GM12878 (cell line): Measurements from ENCODE around the gene CEP131. TPM values are rescaled to one million over a fixed set of nuclear protein-coding genes. Genes with fewer than 3 reads are reported as not detected.

Experiments used
- ATAC-seq: fragments of 200-7000 bp; cut with Tn5 transposase; 3 replicates; pipeline ENCODE4 v1.9.1; 2020; ENCODE audit warnings: mild to moderate bottlenecking, moderate library complexity
- BruUV-seq: library from RNA; stranded (reverse); fragments of 400-500 nt; replicated peaks from 2 replicates; lab custom pipeline; 2021; lab: Mats Ljungman, UMichigan
- CTCF ChIA-PET: fragments of 300-600 bp; sonication (Branson Sonifier 250); formaldehyde crosslinking; extraction: SDS; loops from one replicate; lab custom pipeline; 2021; ENCODE audit warnings: inconsistent platforms; lab: Yijun Ruan, JAX
- POLR2A ChIA-PET: fragments of 350-600 bp; formaldehyde crosslinking; extraction: SDS; loops from one replicate; lab custom pipeline; 2021; ENCODE audit warnings: inconsistent platforms; lab: Charles Lee
- RAD21 ChIA-PET: fragments of 300-600 bp; sonication (Branson Sonifier 250); formaldehyde crosslinking; loops from one replicate; lab custom pipeline; 2023; ENCODE audit warnings: antibody characterized with exemption; ENCODE audit not compliant: unreplicated experiment; lab: Charles Lee
- SMC1A ChIA-PET: fragments of 300-600 bp; sonication (Branson Sonifier 250); formaldehyde crosslinking; loops from one replicate; lab custom pipeline; 2023; ENCODE audit not compliant: unreplicated experiment, uncharacterized antibody; lab: Charles Lee
- DNase-seq: peaks from one replicate; pipeline ENCODE4 v3.0.0-alpha.2; 2011; ENCODE audit warnings: low read depth, low spot score
- FAIRE-seq: peaks from 3 replicates; lab custom pipeline; 2011; peaks lifted over from hg19 to GRCh38; lab: Jason Lieb, UNC
- H2AFZ ChIP-seq: 2 replicates; pipeline ENCODE4 v1.6.0; 2011; ENCODE audit warnings: low read depth, low read length, control low read depth; ENCODE audit not compliant: control insufficient read depth
- H3K27ac ChIP-seq: 2 replicates; pipeline ENCODE4 v1.5.1; 2011; ENCODE audit warnings: control low read depth; ENCODE audit not compliant: control insufficient read depth, insufficient read depth
- H3K27me3 ChIP-seq, 2 experiments: replicated peaks in 1 of 2; 2 replicates each; pipeline versions ENCODE4 v1.6.0 to v1.6.1; 2011; ENCODE audit warnings: low read length in 1 of 2; ENCODE audit not compliant: control insufficient read depth in 2 of 2, insufficient read depth in 2 of 2
- H3K36me3 ChIP-seq, 2 experiments: 2 replicates each; pipeline ENCODE4 v1.5.1; 2011; ENCODE audit warnings: low read length in 1 of 2; ENCODE audit not compliant: control insufficient read depth in 2 of 2, insufficient read depth in 2 of 2
- H3K4me1 ChIP-seq: 2 replicates; pipeline ENCODE4 v1.6.1; 2011; ENCODE audit warnings: mild to moderate bottlenecking, low read length, moderate library complexity, mixed read lengths; ENCODE audit not compliant: control insufficient read depth, insufficient read depth
- H3K4me2 ChIP-seq: 2 replicates; pipeline ENCODE4 v1.6.0; 2011; ENCODE audit warnings: control low read depth; ENCODE audit not compliant: control insufficient read depth, insufficient read depth
- H3K4me3 ChIP-seq: fragments of 200-600 bp; sonication (generic); 2 replicates; pipeline ENCODE4 v1.5.1; 2016
- H3K79me2 ChIP-seq: 2 replicates; pipeline ENCODE4 v1.6.0; 2011; ENCODE audit warnings: low read length; ENCODE audit not compliant: control insufficient read depth, insufficient read depth
- H3K9ac ChIP-seq: 2 replicates; pipeline ENCODE4 v1.8.0; 2011; ENCODE audit warnings: low read length, control low read depth, mixed read lengths; ENCODE audit not compliant: control insufficient read depth, insufficient read depth
- H3K9me3 ChIP-seq: replicated peaks from 3 replicates; pipeline ENCODE4 v1.5.1; 2011; ENCODE audit warnings: mild to moderate bottlenecking, low read length; ENCODE audit not compliant: control insufficient read depth, insufficient read depth
- H4K20me1 ChIP-seq: 2 replicates; pipeline ENCODE4 v1.6.0; 2011; ENCODE audit not compliant: control insufficient read depth, insufficient read depth
- HDAC2 ChIP-seq: fragments of 200-600 bp; sonication (generic); IDR thresholded peaks from 2 replicates; pipeline ENCODE4 v1.6.1; 2017
- HDGF ChIP-seq: fragments of 450-650 bp; IDR thresholded peaks from 2 replicates; pipeline ENCODE4 v1.6.1; 2016; ENCODE audit warnings: antibody characterized with exemption
- IKZF1 ChIP-seq: fragments of 450-650 bp; conservative IDR thresholded peaks from 2 replicates; pipeline ENCODE4 v1.6.1; 2017; ENCODE audit warnings: antibody characterized with exemption, mild to moderate bottlenecking
- IRF3 ChIP-seq: fragments of 450-650 bp; IDR thresholded peaks from 2 replicates; pipeline ENCODE4 v1.6.1; 2014; ENCODE audit warnings: mild to moderate bottlenecking
- KLF5 ChIP-seq: fragments of 450-650 bp; IDR thresholded peaks from 2 replicates; pipeline ENCODE4 v1.6.1; 2014; ENCODE audit warnings: mild to moderate bottlenecking; ENCODE audit not compliant: partially characterized antibody
- NFIC ChIP-seq: IDR thresholded peaks from 2 replicates; pipeline ENCODE4 v1.6.1; 2012; ENCODE audit warnings: low read depth, mild to moderate bottlenecking, inconsistent platforms, low read length, moderate library complexity
- RBBP5 ChIP-seq: fragments of 200-600 bp; sonication (generic); conservative IDR thresholded peaks from 2 replicates; pipeline ENCODE4 v1.6.1; 2016
- RELA ChIP-seq: fragments of 450-650 bp; IDR thresholded peaks from 2 replicates; pipeline ENCODE4 v1.8.0; 2014; ENCODE audit warnings: borderline replicate concordance; ENCODE audit not compliant: partially characterized antibody
- SIN3A ChIP-seq: IDR thresholded peaks from 2 replicates; pipeline ENCODE4 v1.6.1; 2012; ENCODE audit warnings: low read depth, low read length, improper control_type of control experiment
- SP1 ChIP-seq: IDR thresholded peaks from one replicate; pipeline ENCODE4 v1.6.1; 2011; ENCODE audit warnings: low read depth, low read length
- STAT1 ChIP-seq: fragments of 450-650 bp; conservative IDR thresholded peaks from 2 replicates; pipeline ENCODE4 v1.6.1; 2014; ENCODE audit warnings: antibody characterized with exemption, mild to moderate bottlenecking
- SUZ12 ChIP-seq: fragments of 200-600 bp; sonication (generic); IDR thresholded peaks from one replicate; pipeline ENCODE4 v1.6.1; 2018; ENCODE audit warnings: antibody characterized with exemption, mild to moderate bottlenecking; ENCODE audit not compliant: unreplicated experiment
- ZNF207 ChIP-seq: fragments of 450-650 bp; IDR thresholded peaks from 2 replicates; pipeline ENCODE4 v1.6.1; 2014; ENCODE audit warnings: antibody characterized with exemption, mild to moderate bottlenecking, borderline replicate concordance
- ZNF622 ChIP-seq: fragments of 450-650 bp; IDR thresholded peaks from 2 replicates; pipeline ENCODE4 v1.6.1; 2017; ENCODE audit warnings: mild to moderate bottlenecking, inconsistent platforms
- WGBS: methylation state at CpG from one replicate; pipeline ENCODE4 v1.1.6; 2016; ENCODE audit warnings: low lambda C conversion rate; ENCODE audit not compliant: insufficient replicate concordance, insufficient coverage; ENCODE audit errors: missing lambda C conversion rate; 5-methylcytosine and 5-hydroxymethylcytosine counted together
- in situ Hi-C: fragments of 300-500 bp; cut with MboI; formaldehyde crosslinking; loops from 9 replicates; pipeline ENCODE4 v1.14.3; 2018; ENCODE audit warnings: mixed read lengths
- intact Hi-C: fragments of 100-400 bp; cut with micrococcal nuclease; formaldehyde crosslinking; loops from one replicate; pipeline ENCODE4 v1.14.2; 2022; ENCODE audit not compliant: unreplicated experiment
- polyA plus RNA-seq, 11 experiments: library from polyadenylated mRNA; depleted of rRNA in 4 of 11; unstranded in 6 of 11; stranded (reverse) in 5 of 11; fragments of >200 nt; fragmentation: Nextera tagmentation in 4 of 11; fragmentation: Illumina TruSeq in 1 of 11; extraction: Ambion mirVana in 4 of 11; extraction: Trizol in 1 of 11; gene quantifications; 1 replicate in 1 of 11; 2 replicates in 10 of 11; pipeline versions ENCODE4 v1.2.1 to v1.2.3, GENCODE V29; 2011 to 2016; ENCODE audit warnings: inconsistent platforms in 2 of 11, missing spikeins in 2 of 11, low read depth in 1 of 11
- total RNA-seq, 4 experiments: library from RNA; depleted of rRNA in 3 of 4; stranded (reverse); fragments of >200 nt in 3 of 4; fragmentation: Illumina TruSeq in 1 of 4; extraction: Trizol in 1 of 4; gene quantifications; 2 replicates each; pipeline versions ENCODE4 v1.2.1 to v1.2.3, GENCODE V29; 2013 to 2021
- TF ChIP-seq, protein P1 (sequence below): fragments of 450-650 bp; IDR thresholded peaks from 2 replicates; pipeline ENCODE4 v1.6.1; 2018; ENCODE audit warnings: borderline replicate concordance, mild to moderate bottlenecking; ENCODE audit not compliant: partially characterized antibody
- TF ChIP-seq, protein P2 (sequence below): fragments of 450-650 bp; IDR thresholded peaks from 2 replicates; pipeline ENCODE4 v1.6.1; 2017; ENCODE audit warnings: mild to moderate bottlenecking, low read depth, inconsistent platforms; ENCODE audit not compliant: poor library complexity, severe bottlenecking

CEP131 gene
- total and polyA plus RNA-seq, 10 of the 15 experiments (the other 5 are each of a cell fraction or from before 2014, with no cell fraction given) = 0.05 to 17.3 (median 6.7) TPM

DNA sequence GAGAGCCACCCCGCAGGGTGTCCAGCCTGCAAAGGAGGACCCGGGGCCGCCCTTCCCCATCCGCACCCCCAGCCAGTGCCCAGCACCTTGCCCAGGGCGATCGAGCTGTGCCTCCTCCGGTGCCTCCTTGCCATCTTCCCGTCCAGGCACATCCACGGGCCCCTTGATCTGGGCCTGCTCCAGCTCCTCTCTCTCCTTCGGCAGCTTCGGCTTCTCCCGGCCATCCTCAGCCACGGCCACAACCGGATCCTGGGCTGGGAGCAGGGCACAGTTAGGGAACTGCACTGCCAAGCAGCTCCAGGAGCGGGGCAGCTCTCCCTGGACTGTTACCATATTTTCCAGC is 30.2 kb upstream of the CEP131 start (continued):
- TF ChIP-seq ZNF207 = no peak
- no peak for TF ChIP-seq HDGF
- no peak for TF ChIP-seq KLF5
- TF ChIP-seq SIN3A = no peak

DNA sequence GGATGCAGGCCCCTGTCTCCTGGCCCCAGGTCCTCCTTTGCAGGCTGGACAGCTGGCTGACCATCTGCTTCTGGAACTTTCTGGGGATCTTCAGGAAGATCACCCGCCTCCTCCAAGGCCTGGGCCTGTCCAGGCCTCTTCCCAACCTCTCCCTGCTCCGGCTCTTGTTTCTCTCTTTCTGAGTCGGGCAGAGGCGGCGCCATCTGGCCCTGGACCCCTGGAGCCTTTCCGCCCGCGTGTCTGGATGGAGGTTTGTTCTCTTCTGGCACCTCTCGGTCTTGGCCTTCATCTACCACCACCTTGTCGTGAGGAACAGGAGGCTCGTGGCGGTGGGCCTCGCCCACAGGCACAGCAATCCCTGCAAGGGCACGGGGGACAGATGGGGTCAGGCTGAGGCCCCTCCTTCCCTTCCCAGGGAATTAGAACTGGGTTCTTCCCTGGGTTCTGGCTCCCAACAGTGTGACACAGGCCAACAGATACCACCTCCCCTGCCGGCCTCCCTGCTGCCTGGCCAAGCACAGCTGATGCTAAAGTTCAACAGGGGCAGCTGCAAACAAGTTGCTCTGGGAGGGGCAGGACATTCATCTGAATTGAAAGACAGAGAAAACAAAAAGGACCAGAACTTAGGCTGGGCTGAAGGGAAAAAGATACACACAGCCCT is 29.7 kb upstream of the CEP131 start:
- Histone ChIP-seq H3K4me1 (no peaks in the 10 kb centered on the region), H4K20me1 (no peaks in the 10 kb centered on the region), H3K4me3 (no peak overlapping the region), H3K9me3 (no peaks in the 10 kb centered on the region), H3K79me2 (no peaks in the 10 kb centered on the region), H3K27me3 (no peaks in the 10 kb centered on the region), H2AFZ (no peak overlapping the region), H3K4me2 (no peak overlapping the region), H3K27ac (no peak overlapping the region), H3K36me3 (peaks cover 2% of the 10 kb centered on the region in 2 experiments; a peak in 3 of 4 replicates), H3K9ac (no peak overlapping the region)
- CTCF ChIA-PET = interaction anchor here (0.6 to 3.4 kb wide), 12 partner anchors 13 to 834 kb away, joined by 3 to 44 read pairs (median 3); partner anchors contain the start of genes CEP131, NDUFAF8 and TEPSIN
- no TSS peak for BruUV-seq
- SMC1A ChIA-PET = interaction anchor here (0.7 to 1.5 kb wide), 3 partner anchors 33 to 345 kb away, joined by 3 to 12 read pairs (median 4); no protein-coding TSS in a partner anchor
- no peak for FAIRE-seq
- no peak for DNase-seq
- RAD21 ChIA-PET = interaction anchor here (1.0 to 3.0 kb wide), 3 partner anchors 69 to 351 kb away, joined by 3 to 27 read pairs (median 3); no protein-coding TSS in a partner anchor
- POLR2A ChIA-PET = no interaction called here
- 89% methylated on average over 15 of the region's 15 CpGs for WGBS
- ATAC-seq = no peak
- intact Hi-C loops = loop anchor here (5.0 to 10.0 kb wide), 2 partner anchors 262 to 350 kb away; partner anchors contain the start of gene ACTG1
- in situ Hi-C loops = no loop called here
- TF ChIP-seq RELA = no peak
- TF ChIP-seq SP1 = no peak
- TF ChIP-seq SUZ12 = no peak
- TF ChIP-seq, protein P1, sequence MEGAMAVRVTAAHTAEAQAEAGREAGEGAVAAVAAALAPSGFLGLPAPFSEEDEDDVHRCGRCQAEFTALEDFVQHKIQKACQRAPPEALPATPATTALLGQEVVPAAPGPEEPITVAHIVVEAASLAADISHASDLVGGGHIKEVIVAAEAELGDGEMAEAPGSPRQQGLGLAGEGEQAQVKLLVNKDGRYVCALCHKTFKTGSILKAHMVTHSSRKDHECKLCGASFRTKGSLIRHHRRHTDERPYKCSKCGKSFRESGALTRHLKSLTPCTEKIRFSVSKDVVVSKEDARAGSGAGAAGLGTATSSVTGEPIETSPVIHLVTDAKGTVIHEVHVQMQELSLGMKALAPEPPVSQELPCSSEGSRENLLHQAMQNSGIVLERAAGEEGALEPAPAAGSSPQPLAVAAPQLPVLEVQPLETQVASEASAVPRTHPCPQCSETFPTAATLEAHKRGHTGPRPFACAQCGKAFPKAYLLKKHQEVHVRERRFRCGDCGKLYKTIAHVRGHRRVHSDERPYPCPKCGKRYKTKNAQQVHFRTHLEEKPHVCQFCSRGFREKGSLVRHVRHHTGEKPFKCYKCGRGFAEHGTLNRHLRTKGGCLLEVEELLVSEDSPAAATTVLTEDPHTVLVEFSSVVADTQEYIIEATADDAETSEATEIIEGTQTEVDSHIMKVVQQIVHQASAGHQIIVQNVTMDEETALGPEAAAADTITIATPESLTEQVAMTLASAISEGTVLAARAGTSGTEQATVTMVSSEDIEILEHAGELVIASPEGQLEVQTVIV = no peak
- no peak for TF ChIP-seq IRF3
- no peak for TF ChIP-seq IKZF1
- TF ChIP-seq STAT1 = no peak
- TF ChIP-seq, protein P2, sequence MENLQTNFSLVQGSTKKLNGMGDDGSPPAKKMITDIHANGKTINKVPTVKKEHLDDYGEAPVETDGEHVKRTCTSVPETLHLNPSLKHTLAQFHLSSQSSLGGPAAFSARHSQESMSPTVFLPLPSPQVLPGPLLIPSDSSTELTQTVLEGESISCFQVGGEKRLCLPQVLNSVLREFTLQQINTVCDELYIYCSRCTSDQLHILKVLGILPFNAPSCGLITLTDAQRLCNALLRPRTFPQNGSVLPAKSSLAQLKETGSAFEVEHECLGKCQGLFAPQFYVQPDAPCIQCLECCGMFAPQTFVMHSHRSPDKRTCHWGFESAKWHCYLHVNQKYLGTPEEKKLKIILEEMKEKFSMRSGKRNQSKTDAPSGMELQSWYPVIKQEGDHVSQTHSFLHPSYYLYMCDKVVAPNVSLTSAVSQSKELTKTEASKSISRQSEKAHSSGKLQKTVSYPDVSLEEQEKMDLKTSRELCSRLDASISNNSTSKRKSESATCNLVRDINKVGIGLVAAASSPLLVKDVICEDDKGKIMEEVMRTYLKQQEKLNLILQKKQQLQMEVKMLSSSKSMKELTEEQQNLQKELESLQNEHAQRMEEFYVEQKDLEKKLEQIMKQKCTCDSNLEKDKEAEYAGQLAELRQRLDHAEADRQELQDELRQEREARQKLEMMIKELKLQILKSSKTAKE = no peak
- no peak for TF ChIP-seq HDAC2
- no peak for TF ChIP-seq RBBP5
- no peak for TF ChIP-seq NFIC
- TF ChIP-seq ZNF622 = no peak
